H1 (cell line): ENCODE measurements around the gene C21orf91. TPM values are rescaled to one million over a fixed set of nuclear protein-coding genes. Genes with fewer than 3 reads are reported as not detected.

Experiments used
- CTCF ChIA-PET: fragments of 300-600 bp; sonication (Branson Sonifier 250); formaldehyde crosslinking; loops from one replicate; lab custom pipeline; 2021; ENCODE audit not compliant: partially characterized antibody; lab: Charles Lee
- POLR2A ChIA-PET: fragments of 300-600 bp; sonication (Branson Sonifier 250); formaldehyde crosslinking; loops from one replicate; lab custom pipeline; 2021; ENCODE audit warnings: inconsistent platforms; ENCODE audit not compliant: partially characterized antibody; lab: Charles Lee
- DNase-seq, 2 experiments: peaks; one replicate each; pipeline versions ENCODE4 v3.0.0 to v3.0.0-alpha.2; 2010 to 2022; ENCODE audit warnings: low spot score in 2 of 2, low read depth in 1 of 2, mixed read lengths in 1 of 2
- FAIRE-seq: peaks from 2 replicates; lab custom pipeline; 2011; peaks lifted over from hg19 to GRCh38; lab: Jason Lieb, UNC
- H2AFZ ChIP-seq: 2 replicates; pipeline ENCODE4 v1.8.1; 2012; ENCODE audit warnings: low read length, inconsistent platforms
- H2AK5ac ChIP-seq: 2 replicates; pipeline ENCODE4 v1.6.1; 2013; ENCODE audit warnings: low read depth, low read length
- H2BK120ac ChIP-seq: replicated peaks from 2 replicates; pipeline ENCODE3; 2013; ENCODE audit warnings: low read depth, low read length, inconsistent platforms
- H2BK12ac ChIP-seq: 2 replicates; pipeline ENCODE4 v1.6.1; 2013; ENCODE audit warnings: low read depth, low read length
- H2BK15ac ChIP-seq: 2 replicates; pipeline ENCODE4 v1.6.1; 2013; ENCODE audit warnings: low read length
- H2BK20ac ChIP-seq: 2 replicates; pipeline ENCODE4 v1.6.1; 2013; ENCODE audit warnings: low read length
- H2BK5ac ChIP-seq: 2 replicates; pipeline ENCODE4 v1.6.1; 2013; ENCODE audit warnings: low read depth, low read length
- H3K14ac ChIP-seq: 2 replicates; pipeline ENCODE4 v1.6.1; 2013; ENCODE audit warnings: inconsistent platforms; ENCODE audit not compliant: insufficient read length
- H3K18ac ChIP-seq: 2 replicates; pipeline ENCODE4 v1.6.1; 2013; ENCODE audit warnings: low read length; ENCODE audit errors: extremely low read depth
- H3K23ac ChIP-seq: 2 replicates; pipeline ENCODE4 v1.6.1; 2013; ENCODE audit warnings: inconsistent platforms; ENCODE audit not compliant: insufficient read length
- H3K23me2 ChIP-seq: 2 replicates; pipeline ENCODE4 v1.6.1; 2013; ENCODE audit warnings: low read depth, low read length
- H3K27ac ChIP-seq: 2 replicates; pipeline ENCODE4 v1.6.1; 2011; ENCODE audit warnings: low read depth, low read length, inconsistent platforms
- H3K27me3 ChIP-seq, 4 experiments: replicated peaks in 1 of 4; 1 replicate in 1 of 4; 2 replicates in 3 of 4; pipeline versions ENCODE4 v1.6.1 to v1.8.1; 2011 to 2013; ENCODE audit warnings: low read length in 3 of 4, mild to moderate bottlenecking in 3 of 4, inconsistent platforms in 2 of 4, mixed read lengths in 2 of 4, moderate library complexity in 1 of 4; ENCODE audit not compliant: control insufficient read depth in 3 of 4, insufficient read depth in 3 of 4; ENCODE audit errors: extremely low read depth in 1 of 4
- H3K36me3 ChIP-seq, 4 experiments: 2 replicates each; pipeline versions ENCODE4 v1.6.1 to v1.8.1; 2011 to 2013; ENCODE audit warnings: mild to moderate bottlenecking in 4 of 4, low read length in 3 of 4, moderate library complexity in 2 of 4, control low read depth in 1 of 4, inconsistent platforms in 1 of 4; ENCODE audit not compliant: insufficient read depth in 4 of 4, control insufficient read depth in 2 of 4
- H3K4ac ChIP-seq: replicated peaks from 2 replicates; pipeline ENCODE3; 2013; ENCODE audit warnings: low read length, low read depth, mixed read lengths, inconsistent platforms; ENCODE audit not compliant: insufficient read length
- H3K4me1 ChIP-seq, 4 experiments: replicated peaks in 1 of 4; 1 replicate in 1 of 4; 2 replicates in 3 of 4; pipeline versions ENCODE4 v1.6.1 to v1.8.1; 2011 to 2013; ENCODE audit warnings: low read length in 3 of 4, inconsistent platforms in 2 of 4, mixed read lengths in 1 of 4; ENCODE audit not compliant: insufficient read depth in 4 of 4, control insufficient read depth in 3 of 4
- H3K4me2 ChIP-seq, 2 experiments: 2 replicates each; pipeline versions ENCODE4 v1.6.1 to v1.8.1; 2011 to 2013; ENCODE audit warnings: low read depth in 2 of 2, low read length in 2 of 2, control low read depth in 1 of 2, inconsistent platforms in 1 of 2, mild to moderate bottlenecking in 1 of 2; ENCODE audit not compliant: insufficient read depth in 1 of 2
- H3K4me3 ChIP-seq, 4 experiments: fragments of 200-600, 300-600 bp in 1 of 4; sonication (generic), shearing (Covaris generic), sonication (Bioruptor Twin) in 1 of 4; 2 replicates each; pipeline versions ENCODE4 v1.5.1 to v1.8.1; 2011 to 2016; ENCODE audit warnings: low read length in 4 of 4, low read depth in 3 of 4, control low read depth in 2 of 4, inconsistent platforms in 2 of 4, mild to moderate bottlenecking in 2 of 4, mixed read lengths in 1 of 4, moderate library complexity in 1 of 4; ENCODE audit not compliant: insufficient read depth in 2 of 4; ENCODE audit errors: extremely low read depth in 1 of 4
- H3K56ac ChIP-seq: replicated peaks from 2 replicates; pipeline ENCODE3; 2013; ENCODE audit warnings: low read depth, mild to moderate bottlenecking, mixed read lengths, low read length, inconsistent platforms; ENCODE audit not compliant: insufficient read length
- H3K79me1 ChIP-seq: 2 replicates; pipeline ENCODE4 v1.6.1; 2013; ENCODE audit warnings: low read depth, low read length, control low read depth
- H3K79me2 ChIP-seq, 2 experiments: 2 replicates each; pipeline versions ENCODE4 v1.6.1 to v1.8.1; 2012 to 2013; ENCODE audit warnings: low read length in 2 of 2, mild to moderate bottlenecking in 2 of 2, inconsistent platforms in 1 of 2; ENCODE audit not compliant: insufficient read depth in 2 of 2, control insufficient read depth in 1 of 2
- H3K9ac ChIP-seq, 4 experiments: replicated peaks in 1 of 4; 1 replicate in 1 of 4; 2 replicates in 3 of 4; pipeline versions ENCODE4 v1.6.1 to v1.8.1; 2011 to 2013; ENCODE audit warnings: low read depth in 3 of 4, low read length in 3 of 4, control low read depth in 2 of 4, mild to moderate bottlenecking in 2 of 4, moderate library complexity in 2 of 4, inconsistent platforms in 1 of 4; ENCODE audit errors: extremely low read depth in 1 of 4
- H3K9me3 ChIP-seq, 2 experiments: 2 replicates each; pipeline versions ENCODE4 v1.6.1 to v1.8.1; 2012 to 2013; ENCODE audit warnings: mild to moderate bottlenecking in 2 of 2, moderate library complexity in 2 of 2, control low read depth in 1 of 2, inconsistent platforms in 1 of 2, low read depth in 1 of 2, low read length in 1 of 2, mixed read lengths in 1 of 2; ENCODE audit not compliant: insufficient read depth in 2 of 2
- H4K20me1 ChIP-seq, 2 experiments: replicated peaks in 1 of 2; 2 replicates each; pipeline versions ENCODE3 to v1.8.1; 2011 to 2013; ENCODE audit warnings: inconsistent platforms in 2 of 2, low read length in 2 of 2, mild to moderate bottlenecking in 1 of 2; ENCODE audit not compliant: insufficient read depth in 2 of 2, control insufficient read depth in 1 of 2
- H4K5ac ChIP-seq: 2 replicates; pipeline ENCODE4 v1.6.1; 2013; ENCODE audit warnings: low read length, low read depth, mixed read lengths, inconsistent platforms; ENCODE audit not compliant: insufficient read length
- H4K8ac ChIP-seq: 2 replicates; pipeline ENCODE4 v1.8.0; 2013; ENCODE audit warnings: mild to moderate bottlenecking, moderate library complexity, low read length, inconsistent platforms; ENCODE audit not compliant: insufficient read depth; ENCODE audit errors: extremely low read depth
- H4K91ac ChIP-seq: replicated peaks from 2 replicates; pipeline ENCODE3; 2013; ENCODE audit warnings: low read length, mixed read lengths, inconsistent platforms; ENCODE audit not compliant: insufficient read length
- ASH2L ChIP-seq: fragments of 200-600, 300-600 bp; sonication (generic); IDR thresholded peaks from one replicate; pipeline ENCODE4 v1.7.1; 2017; ENCODE audit warnings: low read length
- CBX5 ChIP-seq: fragments of 300-800, 300-1000 bp; sonication (generic); IDR thresholded peaks from 2 replicates; pipeline ENCODE4 v1.7.1; 2016; ENCODE audit warnings: antibody characterized with exemption, low read length, low read depth
- CHD1 ChIP-seq: IDR thresholded peaks from 2 replicates; pipeline ENCODE4 v1.6.1; 2012; ENCODE audit warnings: low read depth, low read length, improper control_type of control experiment
- E2F6 ChIP-seq: IDR thresholded peaks from 2 replicates; pipeline ENCODE4 v1.6.1; 2012; ENCODE audit warnings: inconsistent platforms
- TEAD4 ChIP-seq: IDR thresholded peaks from 2 replicates; pipeline ENCODE4 v1.6.1; 2012; ENCODE audit warnings: low read depth, low read length, inconsistent platforms, mixed read lengths
- WGBS, 2 experiments: shearing (Covaris generic) in 1 of 2; methylation state at CpG; one replicate each; pipeline versions ENCODE4 v1.1.6 to v1.1.7; 2013 to 2015; ENCODE audit warnings: low lambda C conversion rate in 2 of 2, mixed read lengths in 2 of 2, inconsistent platforms in 1 of 2, low coverage in 1 of 2, missing lambda C conversion rate in 1 of 2; ENCODE audit not compliant: insufficient replicate concordance in 2 of 2, insufficient coverage in 1 of 2, insufficient read length in 1 of 2; ENCODE audit errors: extremely low coverage in 1 of 2, missing lambda C conversion rate in 1 of 2; 5-methylcytosine and 5-hydroxymethylcytosine counted together
- polyA plus RNA-seq, 7 experiments: library from polyadenylated mRNA; depleted of rRNA in 3 of 7; stranded (reverse) in 5 of 7; unstranded in 2 of 7; fragments of >200 nt in 5 of 7; fragments of 200-250 nt in 2 of 7; gene quantifications; 1 replicate in 5 of 7; 2 replicates in 1 of 7; 4 replicates in 1 of 7; pipeline versions ENCODE4 v1.2.1 to v1.2.3, GENCODE V29; 2011 to 2013; ENCODE audit warnings: missing spikeins in 2 of 7, mixed read lengths in 2 of 7
- total RNA-seq: library from RNA; stranded (reverse); fragmentation: NEBNext Ultra II Directional; extraction: Animal tissue kit (Norgen Biotek cat#: 25700); gene quantifications from 2 replicates; pipeline ENCODE4 v1.2.1, GENCODE V29; 2021

C21orf91 gene
- total and polyA plus RNA-seq, 2 of the 8 experiments (the other 6 are each of a cell fraction or from before 2014, with no cell fraction given), result 4.9 to 33.6 TPM

GRCh38 chr21:17765207-17765606 is 53.9 kb downstream of the C21orf91 start:
- H2AK5ac ChIP-seq, result no peak overlapping the region
- 93% methylated on average over 5 of the region's 5 CpGs; no CpG with 5 or more reads in 1 of the 2 experiments for WGBS, 2 experiments
- H3K79me2 ChIP-seq, result no peaks in the 10 kb centered on the region
- no peak overlapping the region for H3K23ac ChIP-seq
- no peaks in the 10 kb centered on the region for H3K79me1 ChIP-seq
- no peaks in the 10 kb centered on the region for H3K36me3 ChIP-seq
- no peak overlapping the region for H3K4me2 ChIP-seq
- no peak overlapping the region for H2BK20ac ChIP-seq
- no peak overlapping the region for H3K56ac ChIP-seq
- no peak for DNase-seq
- H3K14ac ChIP-seq, result no peak overlapping the region
- H4K8ac ChIP-seq, result no peak overlapping the region
- no peak overlapping the region for H2BK12ac ChIP-seq
- H2BK5ac ChIP-seq, result no peak overlapping the region
- no peaks in the 10 kb centered on the region for H3K23me2 ChIP-seq
- H4K5ac ChIP-seq, result no peak overlapping the region
- H3K4me1 ChIP-seq, result no peaks in the 10 kb centered on the region
- no peak overlapping the region for H2BK120ac ChIP-seq
- ChIA-PET POLR2A (no interaction called here), CTCF (no interaction called here)
- H4K20me1 ChIP-seq, result no peaks in the 10 kb centered on the region
- H2BK15ac ChIP-seq, result no peak overlapping the region
- H3K18ac ChIP-seq, result no peak overlapping the region
- no peak for FAIRE-seq
- no peak overlapping the region for H3K9ac ChIP-seq
- H3K27ac ChIP-seq, result no peak overlapping the region
- TF ChIP-seq ASH2L (no peak), CHD1 (no peak), TEAD4 (no peak), CBX5 (no peak), E2F6 (no peak)
- 0 out of 4 replicates have a peak, but pooled peaks cover 0 to 3% of the 10 kb centered on the region in 2 experiments for H3K9me3 ChIP-seq
- no peak overlapping the region for H3K4ac ChIP-seq
- H4K91ac ChIP-seq, result no peak overlapping the region
- H3K27me3 ChIP-seq, result no peaks in the 10 kb centered on the region
- no peak overlapping the region for H2AFZ ChIP-seq
- H3K4me3 ChIP-seq, result no peak overlapping the region; a peak in 1 of 8 replicates
